ENCODE measurements around the gene GPSM3. TPM values are rescaled to one million over a fixed set of nuclear protein-coding genes. Genes with fewer than 3 reads are reported as not detected.

The GPSM3 gene
- total and polyA plus RNA-seq, 2 of the 13 experiments (the other 11 are each of a cell fraction or from before 2014, with no cell fraction given): 0.18 to 6.2 TPM

- TF ChIP-seq ZFX (CRISPR knock-in tag; IDR thresholded peaks at IDR 0.05; ENCODE audit: low read depth) (no peak), CBX2 (IDR thresholded peaks at IDR 0.05; ENCODE audit: low read depth, low read length) (no peak), CBX2 (CRISPR knock-in tag; IDR thresholded peaks at IDR 0.05; ENCODE audit: low read depth) (no peak), PPARG (CRISPR knock-in tag; conservative IDR thresholded peaks at IDR 0.05) (no peak), MED8 (CRISPR knock-in tag; IDR thresholded peaks at IDR 0.05; ENCODE audit: insufficient replicate concordance) (no peak), TCF7L2 (IDR thresholded peaks at IDR 0.05; ENCODE audit: low read depth, low read length) (no peak)
Observed at GRCh38 chr6:32164295-32164694, 28.1 kb downstream of the GPSM3 start, which contains the start of gene EGFL8 (continued).

GRCh38 chr6:32163559-32164258, 28.7 kb downstream of the GPSM3 start:
- ChIA-PET CTCF (ENCODE audit: low intra/inter-chr PET ratio, low total read pairs) (no interaction called here), POLR2A (interaction anchor here (1.2 kb wide), 1 partner anchor 9 kb away, joined by 3 read pairs; no protein-coding TSS in a partner anchor)
- over 99% methylated on average over 7 of the region's 7 CpGs for WGBS (ENCODE audit: low lambda C conversion rate)
- Histone ChIP-seq H3K79me2 (ENCODE audit: insufficient read depth, low read length) (no peaks in the 10 kb centered on the region), H3K27me3 (ENCODE audit: control insufficient read depth in 1 of 2, insufficient read depth in 2 of 2, low read length in 2 of 2) (no peaks in the 10 kb centered on the region), H3K4me3 (replicated peaks in 1 of 3; ENCODE audit: insufficient read depth in 1 of 3, low read depth in 2 of 3, low read length in 3 of 3) (no peak overlapping the region), H3K9ac (ENCODE audit: insufficient read depth, low read depth, low read length) (no peak overlapping the region), H4K20me1 (ENCODE audit: insufficient read depth, low read length) (no peaks in the 10 kb centered on the region), H2AFZ (ENCODE audit: low read length) (no peak overlapping the region), H3K36me3 (replicated peaks in 1 of 2; ENCODE audit: control insufficient read depth in 1 of 2, insufficient read depth in 2 of 2, low read length in 2 of 2) (peaks cover 10 to 32% of the 10 kb centered on the region in 2 experiments), H3K27ac (ENCODE audit: extremely low read length, insufficient read depth, low read length) (no peak overlapping the region), H3K4me2 (ENCODE audit: low read depth, low read length) (no peak overlapping the region), H3K4me1 (ENCODE audit: insufficient read depth, low read length) (no peaks in the 10 kb centered on the region), H3K9me3 (ENCODE audit: low read length) (no peaks in the 10 kb centered on the region)
- intact Hi-C loops (cut with micrococcal nuclease; ENCODE audit: unreplicated experiment): no loop called here
- no peak for ATAC-seq
- no peak for DNase-seq (ENCODE audit: low spot score)
- no TSS peak for BruUV-seq (replicated peaks)
- FAIRE-seq: no peak
- no peak for TF ChIP-seq AHR (CRISPR knock-in tag; IDR thresholded peaks at IDR 0.05)
- TF ChIP-seq JUND (CRISPR knock-in tag; IDR thresholded peaks at IDR 0.05): no peak
- no peak for TF ChIP-seq DMAP1 (CRISPR knock-in tag; IDR thresholded peaks at IDR 0.05)
- no peak for TF ChIP-seq CHD4 (IDR thresholded peaks at IDR 0.05; ENCODE audit: borderline replicate concordance, low read length)
- TF ChIP-seq BORCS8-MEF2B (CRISPR knock-in tag; IDR thresholded peaks at IDR 0.05): no peak
- TF ChIP-seq ZBTB7A (CRISPR knock-in tag; IDR thresholded peaks at IDR 0.05): no peak
- TF ChIP-seq ARNT (IDR thresholded peaks at IDR 0.05): no peak
- no peak for TF ChIP-seq GATAD2A (CRISPR knock-in tag; IDR thresholded peaks at IDR 0.05)
- no peak for TF ChIP-seq ZFY (CRISPR knock-in tag; IDR thresholded peaks at IDR 0.05)
- no peak for TF ChIP-seq GZF1 (CRISPR knock-in tag; IDR thresholded peaks at IDR 0.05)
- TF ChIP-seq ATF4 (CRISPR knock-in tag; IDR thresholded peaks at IDR 0.05): no peak
- no peak for TF ChIP-seq KDM6A (CRISPR knock-in tag; IDR thresholded peaks at IDR 0.05; ENCODE audit: low read depth)
- TF ChIP-seq MEF2D (CRISPR knock-in tag; IDR thresholded peaks at IDR 0.05): no peak
- no peak for TF ChIP-seq EEA1 (CRISPR knock-in tag; IDR thresholded peaks at IDR 0.05; ENCODE audit: borderline replicate concordance)
- TF ChIP-seq ZNF354B (CRISPR knock-in tag; IDR thresholded peaks at IDR 0.05): no peak
- no peak for TF ChIP-seq RBFOX2 (IDR thresholded peaks at IDR 0.05; ENCODE audit: low read depth, low read length)
- no peak for TF ChIP-seq KLF11 (CRISPR knock-in tag; IDR thresholded peaks at IDR 0.05)
- no peak for TF ChIP-seq TIGD3 (CRISPR knock-in tag; IDR thresholded peaks at IDR 0.05; ENCODE audit: borderline replicate concordance)
- TF ChIP-seq ATF3 (CRISPR knock-in tag; IDR thresholded peaks at IDR 0.05): no peak
- no peak for TF ChIP-seq ZNF670 (CRISPR knock-in tag; IDR thresholded peaks at IDR 0.05; ENCODE audit: borderline replicate concordance)
- in situ Hi-C loops (cut with HindIII; ENCODE audit: extremely low pct_ligation_motif_present, low pct_unique_long_range_greater_than_20kb): no loop called here
